ENCODE results near the gene GPR89B. TPM values are rescaled to one million over a fixed set of nuclear protein-coding genes. Genes with fewer than 3 reads are reported as not detected.
"Not testable (repeated sequence)": the region's sequence is repeated elsewhere in the genome, so short reads cannot be mapped to it uniquely, and the experiment has no call there.

Gene GPR89B
- total RNA-seq, result 10 to 100 TPM; 14.2 to 14.5 TPM
- 10 to 100 TPM; 19.8 to 28.3 (median 24.3) TPM for polyA plus RNA-seq (ENCODE audit: insufficient read length in 6 of 6)
- long read RNA-seq, donor 1, transcript GPR89B-201 (14 exons, 1,934 nt), result major isoform, 5 of 6 reads
- long read RNA-seq, donor 1, partial matches to known transcripts, result 0 of 6 reads
- long read RNA-seq, donor 1, other reads (novel, unspliced or antisense), result 0 of 6 reads
- long read RNA-seq, donor 2, partial matches to known transcripts, result 0 of 1 reads
- long read RNA-seq, donor 2, other reads (novel, unspliced or antisense), result 0 of 1 reads
- long read RNA-seq, donor 3, partial matches to known transcripts, result 0 of 1 reads
- long read RNA-seq, donor 3, other reads (novel, unspliced or antisense), result 0 of 1 reads
- long read RNA-seq, donor 4, partial matches to known transcripts, result 1 of 4 reads
- long read RNA-seq, donor 4, other reads (novel, unspliced or antisense), result 3 of 4 reads
- long read RNA-seq, donor 5, partial matches to known transcripts, result 0 of 4 reads
- long read RNA-seq, donor 5, other reads (novel, unspliced or antisense), result 0 of 4 reads
- long read RNA-seq, donor 6, partial matches to known transcripts, result 0 of 2 reads
- long read RNA-seq, donor 6, other reads (novel, unspliced or antisense), result 0 of 2 reads
- long read RNA-seq, donor 7, partial matches to known transcripts, result 0 of 2 reads
- long read RNA-seq, donor 7, other reads (novel, unspliced or antisense), result 0 of 2 reads
- long read RNA-seq, donor 8, partial matches to known transcripts, result 0 of 3 reads
- long read RNA-seq, donor 8, other reads (novel, unspliced or antisense), result 0 of 3 reads
- long read RNA-seq, donor 9, result 0 reads
- long read RNA-seq, donor 10, partial matches to known transcripts, result 2 of 10 reads
- long read RNA-seq, donor 10, other reads (novel, unspliced or antisense), result 5 of 10 reads
- long read RNA-seq, donor 11, partial matches to known transcripts, result 0 of 3 reads
- long read RNA-seq, donor 11, other reads (novel, unspliced or antisense), result 0 of 3 reads
- long read RNA-seq, donor 12, partial matches to known transcripts, result 0 of 5 reads
- long read RNA-seq, donor 12, other reads (novel, unspliced or antisense), result 0 of 5 reads

DNA sequence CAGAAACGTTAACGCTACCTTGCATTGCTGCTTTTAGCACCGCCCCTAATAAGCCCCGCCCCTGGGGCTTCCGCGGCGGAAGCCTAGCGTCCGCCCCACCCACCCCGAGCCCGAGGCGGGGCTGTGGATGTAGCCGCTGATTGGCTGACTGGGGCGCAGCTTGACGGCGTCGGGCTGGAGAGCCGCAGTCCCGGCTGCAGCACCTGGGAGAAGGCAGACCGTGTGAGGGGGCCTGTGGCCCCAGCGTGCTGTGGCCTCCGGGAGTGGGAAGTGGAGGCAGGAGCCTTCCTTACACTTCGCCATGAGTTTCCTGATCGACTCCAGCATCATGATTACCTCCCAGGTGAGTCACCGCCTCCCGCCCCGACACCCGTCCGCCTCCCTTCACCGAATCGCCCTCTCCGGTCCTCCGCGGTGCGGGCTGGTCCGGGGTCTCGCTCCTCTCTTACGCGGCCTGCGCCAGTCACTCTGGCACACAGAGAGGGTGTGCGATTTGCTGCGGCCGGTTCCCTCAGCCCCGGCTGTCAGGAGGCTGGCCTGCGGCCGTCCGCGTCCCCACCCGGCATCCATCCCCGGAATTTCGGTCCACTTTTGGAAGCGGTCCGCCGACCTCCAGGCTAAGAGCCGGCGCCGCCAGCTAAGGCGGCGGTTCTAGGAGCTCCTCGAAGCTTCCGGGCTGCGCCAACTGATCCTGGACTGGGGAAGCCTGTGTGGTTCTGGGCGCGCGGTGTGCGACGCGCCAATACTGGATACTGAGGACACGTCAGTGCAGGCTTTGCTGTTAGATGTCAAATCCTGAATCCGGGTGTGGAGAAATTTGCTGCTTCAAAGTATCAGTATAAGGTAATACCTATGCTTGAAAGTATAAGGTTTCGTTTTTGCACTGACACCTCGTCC, at the start of gene GPR89B:
Gene GPR89B, plus strand, starts transcription at position 185 of the 897 bp plus-strand sequence. Its CDS starts 117 bp downstream, at position 302.
- DNase-seq (peak; percentile 69 to 98 (median 94)), ATAC-seq (peak; percentile 100)
- H3K9me3 ChIP-seq; H3K27me3 ChIP-seq; intact Hi-C loops (cut with DNase I); H3K36me3 ChIP-seq: not testable (repeated sequence)
- peak within 1 kb of the TSS; percentile 76 to 77 for H3K27ac ChIP-seq
- H3K4me3 ChIP-seq, result peak within 1 kb of the TSS; percentile 57 to 85
- peaks cover 6 to 12% of the 10 kb centered on the region in 2 donors for H3K4me1 ChIP-seq

GRCh38 chr1:147879911-147880310, 48.3 kb upstream of the GPR89B start:
- intact Hi-C loops (cut with DNase I), result no loop called here
- Histone ChIP-seq H3K36me3 (no peaks in the 10 kb centered on the region), H3K27me3 (no peaks in the 10 kb centered on the region), H3K4me1 (no peaks in the 10 kb centered on the region), H3K9me3 (peaks cover 0 to 5% of the 10 kb centered on the region in 2 donors), H3K27ac (no peak overlapping the region), H3K4me3 (no peak overlapping the region)
- TF ChIP-seq, protein P1, sequence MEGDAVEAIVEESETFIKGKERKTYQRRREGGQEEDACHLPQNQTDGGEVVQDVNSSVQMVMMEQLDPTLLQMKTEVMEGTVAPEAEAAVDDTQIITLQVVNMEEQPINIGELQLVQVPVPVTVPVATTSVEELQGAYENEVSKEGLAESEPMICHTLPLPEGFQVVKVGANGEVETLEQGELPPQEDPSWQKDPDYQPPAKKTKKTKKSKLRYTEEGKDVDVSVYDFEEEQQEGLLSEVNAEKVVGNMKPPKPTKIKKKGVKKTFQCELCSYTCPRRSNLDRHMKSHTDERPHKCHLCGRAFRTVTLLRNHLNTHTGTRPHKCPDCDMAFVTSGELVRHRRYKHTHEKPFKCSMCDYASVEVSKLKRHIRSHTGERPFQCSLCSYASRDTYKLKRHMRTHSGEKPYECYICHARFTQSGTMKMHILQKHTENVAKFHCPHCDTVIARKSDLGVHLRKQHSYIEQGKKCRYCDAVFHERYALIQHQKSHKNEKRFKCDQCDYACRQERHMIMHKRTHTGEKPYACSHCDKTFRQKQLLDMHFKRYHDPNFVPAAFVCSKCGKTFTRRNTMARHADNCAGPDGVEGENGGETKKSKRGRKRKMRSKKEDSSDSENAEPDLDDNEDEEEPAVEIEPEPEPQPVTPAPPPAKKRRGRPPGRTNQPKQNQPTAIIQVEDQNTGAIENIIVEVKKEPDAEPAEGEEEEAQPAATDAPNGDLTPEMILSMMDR (IDR thresholded peaks at IDR 0.05), result no peak
- ATAC-seq, result no peak
- no peak for DNase-seq

GRCh38 chr1:147882535-147882934, 45.7 kb upstream of the GPR89B start:
- Histone ChIP-seq H3K9me3 (peaks cover 0 to 5% of the 10 kb centered on the region in 2 donors), H3K27me3 (no peaks in the 10 kb centered on the region), H3K27ac (no peak overlapping the region), H3K4me3 (no peak overlapping the region), H3K36me3 (no peaks in the 10 kb centered on the region), H3K4me1 (no peaks in the 10 kb centered on the region)
- TF ChIP-seq, protein P1 (IDR thresholded peaks at IDR 0.05), result no peak
- intact Hi-C loops (cut with DNase I), result no loop called here
- no peak for DNase-seq
- ATAC-seq, result no peak

- no peak overlapping the region for H3K27ac ChIP-seq
- intact Hi-C loops (cut with DNase I), result loop anchor here (5.0 to 10.0 kb wide), 4 partner anchors 165 to 395 kb away; no protein-coding TSS in a partner anchor
- H3K4me1 ChIP-seq, result no peaks in the 10 kb centered on the region
- no peak overlapping the region for H3K4me3 ChIP-seq
- ATAC-seq, result peak; percentile 94
- DNase-seq, result peak; percentile 70 to 91 (median 84)
- H3K36me3 ChIP-seq, result no peaks in the 10 kb centered on the region
- H3K9me3 ChIP-seq, result no peaks in the 10 kb centered on the region
- H3K27me3 ChIP-seq, result no peaks in the 10 kb centered on the region
- TF ChIP-seq, protein P1 (IDR thresholded peaks at IDR 0.05), result peak; percentile 56 to 58
These were observed 37.9 kb upstream of the GPR89B start for GRCh38 chr1:147890177-147890790.
